RKO (cell line): ENCODE data around the gene NACC1.
A peak's percentile ranks its signal among the peaks of the same experiment; 100 is the strongest.

Experiments
- DNase-seq: peaks from one replicate; pipeline ENCODE4 v3.0.0-alpha.2; 2016; ENCODE audit warnings: low spot score

Gene NACC1

DNA sequence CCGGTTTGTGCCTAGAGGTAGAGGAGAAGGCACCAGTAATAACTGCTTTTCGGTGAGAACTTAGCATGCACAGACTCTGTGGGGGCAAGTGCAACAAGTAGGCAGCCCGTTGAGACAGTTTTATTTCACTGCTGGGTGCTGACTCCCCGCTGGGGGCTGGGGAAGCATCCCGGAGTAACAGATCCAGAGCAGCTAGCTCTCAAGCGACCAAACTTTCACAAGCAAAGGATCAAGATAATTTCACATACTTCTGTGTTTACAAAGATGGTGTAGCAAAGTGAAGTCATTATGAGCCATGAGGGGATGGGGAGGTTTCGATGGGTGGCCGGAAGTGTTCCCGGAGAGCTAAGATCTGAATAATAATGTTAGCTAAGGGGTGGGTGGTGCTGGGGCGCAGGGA is 2.8 kb downstream of the NACC1 start:
- DNase-seq, result peak; percentile 61

DNA sequence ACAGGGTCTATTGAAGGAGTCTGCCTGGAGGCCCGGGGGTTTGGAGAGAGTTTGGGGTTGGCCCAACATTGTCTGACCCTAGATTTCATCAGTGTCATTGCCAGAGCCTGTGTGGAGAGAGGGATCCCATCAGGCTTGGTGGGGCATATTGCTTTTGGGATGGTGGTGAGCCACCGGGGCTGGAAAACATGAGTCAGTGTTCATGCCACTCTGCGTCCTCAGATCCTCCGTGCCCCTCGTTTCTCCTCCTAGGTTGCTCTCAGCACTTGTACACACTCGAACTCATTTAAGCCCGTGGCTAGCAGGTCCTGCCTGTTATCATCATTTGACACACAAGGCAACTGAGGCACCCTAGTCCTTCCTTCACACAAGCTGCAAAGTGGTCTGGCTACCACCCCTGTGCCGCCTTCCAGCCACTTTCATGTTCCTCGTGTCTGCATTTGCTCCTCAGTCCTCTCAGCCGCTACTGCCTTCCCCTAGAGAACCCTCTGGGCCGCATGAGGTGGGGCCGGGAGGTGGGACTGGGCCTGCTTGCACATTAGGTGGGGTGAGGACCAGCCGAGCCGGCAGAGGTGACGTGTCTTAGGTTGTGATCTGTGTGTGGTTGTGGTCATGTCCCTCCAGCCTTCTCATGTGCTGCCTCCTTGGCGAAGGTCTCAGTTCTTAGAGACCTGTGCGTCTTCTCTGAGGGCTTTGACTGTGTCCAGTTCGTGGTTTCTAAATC is 3.6 kb downstream of the NACC1 start:
- DNase-seq, result no peak

DNA sequence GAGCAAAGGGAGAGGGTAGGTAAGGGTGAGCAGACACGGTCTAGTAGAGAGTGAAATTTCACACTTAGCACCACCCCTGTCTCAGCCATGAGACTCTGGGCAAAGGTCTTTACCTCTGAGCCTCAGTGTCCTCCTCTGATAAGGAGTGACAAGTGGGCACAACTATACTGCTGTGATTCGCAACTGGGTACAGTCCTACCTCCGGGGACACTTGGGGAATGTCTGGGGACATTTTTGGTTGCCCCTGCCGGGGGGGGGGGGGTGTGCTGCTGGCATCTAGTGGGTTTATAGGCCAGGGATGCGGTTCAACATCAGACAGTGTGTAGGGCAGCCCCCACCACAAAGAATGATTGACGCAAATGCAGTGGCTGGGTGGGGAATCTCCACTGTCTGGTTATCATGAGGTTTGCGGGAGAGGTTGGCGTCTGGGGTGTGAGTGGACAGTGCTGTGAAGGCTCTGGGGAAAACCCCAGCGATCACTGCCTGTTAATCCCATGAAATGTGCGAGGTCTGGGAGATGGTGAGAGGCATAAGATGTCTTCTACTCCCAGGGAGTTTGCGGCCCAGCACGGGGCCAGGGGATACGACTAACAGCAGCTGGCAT is 4.3 kb downstream of the NACC1 start:
- DNase-seq, result no peak

DNA sequence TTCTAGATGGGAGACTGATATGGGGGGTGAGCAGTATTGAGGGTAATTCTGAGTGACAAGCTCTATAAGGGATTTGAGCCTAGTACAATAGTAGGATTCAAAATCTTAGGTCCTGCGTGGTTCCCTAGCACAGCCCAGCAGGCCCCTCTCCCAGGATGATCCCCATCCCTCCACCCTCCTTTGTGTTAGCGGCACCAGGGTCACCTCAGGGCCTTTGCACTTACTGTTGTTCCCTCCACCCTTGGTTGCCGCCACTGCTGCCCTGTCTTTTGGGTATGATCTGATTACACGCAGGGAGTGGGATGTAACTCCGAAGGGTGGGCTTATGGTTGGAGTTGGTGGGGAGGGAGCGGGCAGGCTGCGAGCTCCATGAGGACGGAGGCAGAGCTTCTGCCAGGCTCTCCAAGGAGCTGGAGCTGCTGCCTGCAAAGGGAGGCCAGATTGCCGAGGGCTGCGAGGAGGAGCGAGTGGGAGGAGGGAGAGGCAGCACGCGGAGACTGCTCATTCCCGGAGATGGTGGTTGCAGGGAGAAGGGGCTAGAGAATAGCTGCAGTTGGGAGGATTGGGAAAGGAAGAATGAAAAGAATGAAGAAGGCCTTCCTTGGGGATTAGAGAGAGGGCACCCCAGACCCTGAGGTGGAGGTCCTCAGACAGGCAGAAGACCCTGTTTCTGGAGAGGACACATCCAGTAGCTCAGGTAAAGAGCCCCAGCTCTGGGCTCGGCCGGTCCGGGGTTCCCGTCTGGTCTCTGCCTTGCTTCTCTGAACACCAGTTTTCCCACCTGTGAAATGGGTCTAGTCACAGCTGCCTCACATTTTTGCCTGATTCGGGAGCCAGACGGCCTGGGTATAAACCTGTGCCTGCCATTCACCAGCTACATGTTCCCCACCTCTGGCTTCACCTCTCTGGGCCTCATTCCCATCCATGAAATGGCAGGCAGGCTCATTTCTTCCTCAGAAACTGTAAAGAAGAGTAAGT is 5.2 kb downstream of the NACC1 start:
- no peak for DNase-seq

DNA sequence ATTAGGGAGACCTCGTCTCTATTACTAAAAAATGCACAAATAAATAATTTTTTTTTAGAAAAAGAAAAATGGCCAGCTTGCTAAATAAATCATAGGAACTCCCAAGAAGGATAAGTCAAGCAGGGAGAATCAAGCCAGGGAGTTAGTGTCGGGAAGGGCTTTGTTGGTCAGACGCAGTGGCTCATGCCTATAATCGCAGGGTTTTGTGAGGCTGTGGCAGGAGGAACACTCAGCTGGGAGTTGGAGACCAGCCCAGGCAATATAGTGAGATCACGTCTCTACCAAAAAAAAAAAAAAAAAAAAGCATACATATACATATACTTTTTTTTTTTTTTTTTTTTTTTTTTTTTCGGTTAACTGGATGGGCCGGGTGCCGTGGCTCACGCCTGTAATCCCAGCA is 9.0 kb downstream of the NACC1 start:
- no peak for DNase-seq

DNA sequence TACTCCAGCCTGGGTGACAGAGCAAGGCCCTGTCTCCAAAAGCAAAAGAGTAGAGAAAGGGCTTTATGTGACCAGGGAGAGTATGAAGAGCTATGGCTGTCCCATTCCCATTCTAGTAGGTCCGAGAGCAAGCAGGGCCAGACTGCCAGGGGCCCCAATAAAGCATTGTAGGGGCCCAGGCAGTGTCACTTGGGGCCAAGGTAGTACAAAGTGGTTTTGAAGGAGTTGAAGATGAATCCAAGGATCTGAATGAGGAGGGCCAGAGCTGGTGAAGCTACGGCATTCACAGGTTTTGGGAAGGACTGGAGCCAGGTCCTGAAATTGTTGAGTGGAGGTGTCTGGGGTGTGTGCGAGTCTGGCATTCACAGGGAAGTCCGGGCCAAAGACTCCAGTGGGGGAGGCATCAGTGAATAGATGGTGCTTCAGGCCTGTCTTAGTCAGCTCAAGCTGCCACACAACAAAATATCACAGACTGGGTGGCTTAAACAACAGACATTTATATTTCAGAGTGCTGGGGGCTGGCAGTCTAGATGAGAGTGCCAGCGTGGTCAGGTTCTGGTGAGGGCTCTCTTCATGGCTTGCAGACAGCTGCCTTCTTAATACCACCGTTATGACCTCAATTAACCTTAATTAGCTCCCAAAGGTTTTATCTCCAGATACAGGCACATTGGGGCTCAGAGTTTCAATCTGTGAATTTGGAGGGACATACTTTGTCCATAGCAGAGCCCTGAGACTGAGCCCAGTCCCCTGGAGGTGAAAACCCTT is 9.9 kb downstream of the NACC1 start:
- DNase-seq, result no peak

DNA sequence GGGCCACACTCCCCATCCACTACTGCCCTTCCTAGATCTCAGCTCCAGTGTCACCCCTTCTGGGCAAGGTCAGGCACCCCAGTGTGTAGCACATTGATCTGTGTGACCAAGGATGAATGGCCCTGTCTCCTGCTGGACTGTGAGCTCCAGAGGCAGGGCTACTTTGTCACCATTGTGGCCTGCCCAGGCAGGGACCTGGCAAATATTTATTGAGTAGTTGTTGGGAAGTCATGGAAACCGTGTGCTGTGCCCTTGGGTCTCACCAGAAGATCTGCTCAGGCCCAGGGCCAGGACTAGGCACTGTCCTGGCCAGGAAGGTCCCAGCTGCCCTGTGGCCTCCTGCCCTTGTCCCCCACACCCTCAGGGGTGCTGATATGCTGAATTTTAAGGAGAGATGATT is 10.5 kb downstream of the NACC1 start:
- DNase-seq, result no peak

DNA sequence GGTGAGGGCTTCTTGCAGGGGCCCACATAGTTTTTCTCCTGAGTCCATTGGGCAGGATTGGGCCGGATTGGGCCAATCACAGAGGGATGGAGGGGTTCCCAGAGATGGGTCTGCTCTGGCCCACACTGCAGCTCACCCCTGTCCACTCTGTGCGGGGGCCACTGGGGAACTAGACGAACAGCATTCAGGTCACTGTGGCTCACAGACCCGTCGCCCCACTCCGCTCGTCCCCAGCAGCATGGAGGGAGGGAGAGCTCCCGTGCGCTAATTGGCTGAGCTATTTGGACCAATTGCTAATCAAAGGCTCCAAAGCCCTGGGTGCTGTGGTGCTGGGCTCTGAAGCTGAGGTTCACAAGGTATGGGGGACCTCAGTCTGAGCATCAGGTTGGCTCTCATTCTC is 11.3 kb downstream of the NACC1 start:
- DNase-seq, result no peak

DNA sequence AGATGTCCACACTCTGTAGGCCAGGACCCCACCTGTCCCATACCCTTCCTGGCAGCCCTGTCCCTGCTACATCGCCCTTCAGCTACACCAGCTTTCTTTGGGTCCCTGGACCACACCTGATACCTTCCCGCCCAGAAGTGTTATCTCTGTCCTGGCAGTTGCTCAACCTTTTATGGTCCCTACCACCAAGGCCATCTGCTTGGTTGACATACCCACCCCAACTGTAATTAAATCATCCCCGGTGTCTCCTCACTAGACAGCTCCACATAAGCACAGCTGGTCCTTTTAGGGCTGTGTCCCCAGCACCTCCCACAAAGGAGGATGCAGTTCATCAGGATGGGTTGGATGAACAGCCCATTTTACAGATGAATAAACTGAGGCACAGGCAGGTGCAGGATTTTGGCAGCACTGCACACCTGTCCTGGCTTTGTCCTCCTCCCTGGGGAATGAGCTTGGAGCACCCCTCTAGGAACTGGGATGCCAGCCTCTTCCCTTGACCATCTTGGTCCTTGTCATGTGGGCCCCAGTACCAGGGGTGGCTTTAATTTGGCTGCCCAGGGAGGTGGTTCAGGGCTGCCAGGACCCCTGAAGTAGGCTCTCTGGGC is 12.9 kb downstream of the NACC1 start:
- no peak for DNase-seq

DNA sequence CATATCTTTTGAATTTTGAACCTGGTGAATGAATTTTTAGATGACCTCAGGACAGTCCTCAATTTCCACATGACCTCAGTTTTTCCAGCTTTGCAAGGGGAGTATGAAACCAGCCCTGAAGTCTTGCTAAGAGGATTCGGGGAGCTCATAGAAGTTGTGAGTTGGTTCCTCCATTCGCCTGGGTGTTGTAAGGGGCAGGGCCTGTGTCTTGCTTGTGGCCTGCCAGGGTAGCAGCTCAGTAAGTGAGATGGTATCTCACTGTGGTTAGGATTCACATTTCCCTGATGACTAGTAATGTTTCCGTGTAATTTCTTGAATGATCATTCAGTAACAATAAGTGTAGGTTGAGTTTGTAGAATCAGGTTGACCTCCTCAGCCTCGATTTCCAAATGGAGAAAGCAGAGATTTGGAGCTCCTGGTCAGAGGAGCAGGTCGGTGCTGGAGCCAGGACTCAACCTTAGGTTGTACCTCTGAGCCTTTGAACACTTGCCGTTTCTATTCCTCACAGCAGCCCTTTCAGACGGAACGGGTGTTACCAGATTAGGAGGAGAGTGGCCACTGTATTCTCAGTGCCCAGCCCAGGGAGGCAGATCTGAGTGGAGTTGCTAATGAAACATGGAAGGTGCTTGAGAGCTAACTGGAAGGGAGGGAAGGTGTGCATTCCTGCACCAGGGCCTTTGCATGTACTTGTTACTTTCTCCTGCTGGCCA is 14.6 kb downstream of the NACC1 start:
- no peak for DNase-seq

DNA sequence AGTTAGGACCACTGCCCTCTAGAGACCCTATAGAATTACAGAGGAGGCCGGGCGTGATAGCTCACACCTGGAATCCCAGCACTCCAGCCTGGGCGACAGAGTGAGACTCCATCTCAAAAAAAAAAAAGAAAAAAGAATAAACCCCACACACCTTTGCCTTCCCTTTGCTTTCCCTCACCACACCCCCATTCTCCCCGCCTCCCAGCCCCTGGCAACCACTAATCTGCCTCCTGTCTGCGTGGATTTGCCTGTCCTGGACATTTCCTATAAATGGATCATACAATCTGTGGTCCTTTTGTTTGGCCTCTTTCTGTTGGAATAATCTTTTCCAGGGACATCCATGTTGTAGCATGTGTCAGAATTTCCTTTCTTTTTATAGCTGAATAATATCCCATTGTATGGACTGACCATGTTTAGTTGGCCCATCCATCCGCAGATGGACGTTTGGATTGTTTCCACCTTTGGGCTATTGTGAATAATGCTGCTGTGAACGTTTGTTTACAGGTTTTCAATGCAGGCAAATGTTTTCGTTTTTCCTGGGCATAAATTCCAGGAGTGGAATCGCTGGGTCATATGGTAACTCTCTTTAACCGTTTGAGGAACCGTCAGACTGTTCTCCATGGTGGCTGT is 15.3 kb downstream of the NACC1 start:
- DNase-seq, result no peak

DNA sequence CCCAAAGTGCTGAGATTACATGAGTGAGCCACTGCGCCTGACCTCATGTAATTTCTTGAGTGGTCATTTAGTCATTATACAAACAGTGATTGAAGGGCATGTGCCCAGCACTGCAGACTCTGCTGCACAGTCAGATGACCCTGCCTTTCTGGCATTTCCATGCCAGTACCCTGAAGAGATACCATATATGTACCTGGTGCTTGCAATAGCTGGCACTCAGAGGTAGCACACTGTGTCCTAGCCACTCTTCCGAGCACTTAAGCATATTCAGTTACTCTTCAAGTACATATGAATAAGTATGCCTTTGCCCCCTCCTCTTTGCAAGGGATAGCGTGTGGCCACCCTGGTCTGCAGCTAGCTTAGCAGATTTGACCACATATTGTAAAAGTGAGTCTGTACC is 16.6 kb downstream of the NACC1 start:
- DNase-seq, result no peak

DNA sequence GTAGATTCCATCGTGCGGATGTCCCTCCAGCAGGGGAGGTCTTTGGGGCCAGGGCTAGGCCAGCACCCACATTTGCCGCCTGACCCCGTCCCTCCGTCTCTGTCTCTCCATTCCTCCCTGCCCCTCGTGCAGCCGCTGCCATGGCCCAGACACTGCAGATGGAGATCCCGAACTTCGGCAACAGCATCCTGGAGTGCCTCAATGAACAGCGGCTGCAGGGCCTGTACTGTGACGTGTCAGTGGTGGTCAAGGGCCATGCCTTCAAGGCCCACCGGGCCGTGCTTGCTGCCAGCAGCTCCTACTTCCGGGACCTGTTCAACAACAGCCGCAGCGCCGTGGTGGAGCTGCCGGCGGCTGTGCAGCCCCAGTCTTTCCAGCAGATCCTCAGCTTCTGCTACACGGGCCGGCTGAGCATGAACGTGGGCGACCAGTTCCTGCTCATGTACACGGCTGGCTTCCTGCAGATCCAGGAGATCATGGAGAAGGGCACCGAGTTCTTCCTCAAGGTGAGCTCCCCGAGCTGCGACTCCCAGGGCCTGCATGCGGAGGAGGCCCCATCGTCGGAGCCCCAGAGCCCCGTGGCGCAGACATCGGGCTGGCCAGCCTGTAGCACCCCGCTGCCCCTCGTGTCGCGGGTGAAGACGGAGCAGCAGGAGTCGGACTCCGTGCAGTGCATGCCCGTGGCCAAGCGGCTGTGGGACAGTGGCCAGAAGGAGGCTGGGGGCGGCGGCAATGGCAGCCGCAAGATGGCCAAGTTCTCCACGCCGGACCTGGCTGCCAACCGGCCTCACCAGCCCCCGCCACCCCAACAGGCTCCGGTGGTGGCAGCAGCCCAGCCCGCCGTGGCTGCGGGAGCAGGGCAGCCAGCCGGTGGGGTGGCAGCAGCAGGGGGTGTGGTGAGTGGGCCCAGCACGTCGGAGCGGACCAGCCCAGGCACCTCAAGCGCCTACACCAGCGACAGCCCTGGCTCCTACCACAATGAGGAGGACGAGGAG is 17.3 kb downstream of the NACC1 start:
- DNase-seq, result no peak

DNA sequence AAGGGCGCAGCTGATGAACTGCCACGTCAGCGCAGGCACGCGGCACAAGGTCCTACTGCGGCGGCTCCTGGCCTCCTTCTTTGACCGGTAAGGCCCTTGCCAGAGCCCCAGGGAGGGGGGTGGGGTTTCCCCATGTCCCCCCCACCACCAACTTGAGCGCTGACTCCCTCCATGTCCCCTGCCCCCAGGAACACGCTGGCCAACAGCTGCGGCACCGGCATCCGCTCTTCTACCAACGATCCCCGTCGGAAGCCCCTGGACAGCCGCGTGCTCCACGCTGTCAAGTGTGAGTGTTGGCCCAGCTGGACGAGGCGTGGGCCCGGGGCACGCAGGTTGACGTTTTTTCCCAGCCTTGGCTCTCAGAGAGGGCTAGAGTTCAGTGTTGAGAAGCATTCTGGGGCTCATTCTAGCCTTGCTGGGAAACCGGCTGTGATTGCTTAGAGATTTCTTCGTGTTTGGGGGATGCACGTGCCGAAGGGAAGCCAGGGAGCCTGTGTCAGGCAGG is 19.3 kb downstream of the NACC1 start:
- no peak for DNase-seq

DNA sequence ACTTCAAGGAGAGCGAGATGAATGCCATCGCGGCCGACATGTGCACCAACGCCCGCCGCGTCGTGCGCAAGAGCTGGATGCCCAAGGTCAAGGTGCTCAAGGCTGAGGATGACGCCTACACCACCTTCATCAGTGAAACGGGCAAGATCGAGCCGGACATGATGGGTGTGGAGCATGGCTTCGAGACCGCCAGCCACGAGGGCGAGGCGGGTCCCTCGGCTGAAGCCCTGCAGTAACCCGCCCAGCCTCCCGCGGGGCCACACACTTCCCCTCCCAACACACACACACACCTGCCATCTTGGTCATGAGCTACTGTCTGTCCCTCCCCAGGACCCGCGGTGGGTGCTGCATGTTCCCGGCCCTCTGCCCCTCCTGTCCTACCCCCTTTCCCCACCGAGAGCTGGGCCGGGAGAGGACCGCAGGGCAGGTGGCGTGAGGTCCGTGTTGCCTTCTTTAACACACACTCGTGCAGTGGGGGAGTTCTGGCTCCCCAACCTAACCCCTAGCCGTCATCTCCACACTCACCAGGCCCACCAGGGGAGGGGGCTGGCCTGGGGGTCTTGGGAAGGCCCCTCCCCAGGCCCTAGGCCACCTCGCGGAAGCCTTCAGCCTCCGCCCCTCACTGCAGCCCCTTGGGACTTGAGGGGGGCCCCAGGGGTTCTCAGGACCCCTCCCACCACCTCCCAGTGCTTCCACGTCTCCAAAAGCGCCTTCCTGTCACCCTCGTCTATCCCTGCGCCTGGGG is 20.3 kb downstream of the NACC1 start:
- no peak for DNase-seq

DNA sequence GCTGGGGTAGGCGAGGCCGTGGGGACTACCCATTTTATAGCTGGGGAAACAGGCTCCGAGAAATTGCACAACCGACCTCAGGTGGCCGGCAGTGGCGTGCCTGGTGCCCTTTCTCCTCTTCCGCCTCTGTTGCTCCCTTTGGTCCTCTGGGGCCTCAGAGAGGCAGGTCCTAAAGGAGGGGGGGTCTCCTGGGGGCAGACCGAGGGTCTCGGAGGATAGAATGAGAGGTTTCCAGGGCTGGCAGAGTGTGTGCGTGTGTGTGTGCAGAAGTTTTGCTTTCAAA is 20.8 kb downstream of the NACC1 start:
- DNase-seq, result no peak

DNA sequence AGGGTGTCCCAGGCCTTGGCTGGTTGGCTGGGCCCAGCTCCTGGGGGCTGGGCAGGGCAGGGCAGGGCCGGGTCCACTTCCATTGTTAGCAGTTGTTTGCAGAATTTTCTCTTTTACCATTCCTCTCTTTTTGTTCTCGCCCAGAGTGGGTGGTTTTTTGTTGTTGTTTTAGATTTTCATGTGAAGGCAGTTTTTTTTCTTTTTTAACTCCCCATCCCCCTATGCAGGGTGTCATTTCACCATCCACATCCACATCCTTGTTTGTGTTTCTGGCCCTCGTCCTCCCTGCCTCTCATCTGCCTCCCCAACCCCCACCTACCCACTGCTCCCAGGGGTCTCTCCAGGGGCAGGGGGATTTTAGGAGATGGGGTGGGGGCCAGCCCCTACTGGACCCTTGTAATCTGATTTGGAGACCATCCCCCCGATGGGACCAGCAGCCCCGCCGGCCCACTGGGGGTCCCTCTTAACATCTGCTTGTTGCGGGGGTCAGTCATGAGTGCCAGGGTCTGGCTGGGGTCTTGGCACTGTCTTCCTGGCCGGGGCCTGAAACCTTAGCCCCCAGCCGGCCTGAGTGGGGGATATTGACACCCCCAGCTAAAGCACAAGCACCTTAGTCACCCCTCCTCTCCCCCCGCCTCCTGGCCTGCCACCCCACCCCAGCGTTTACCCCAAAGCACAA is 21.7 kb downstream of the NACC1 start:
- no peak for DNase-seq
